ENCODE data around the gene MEGF9.

Gene MEGF9

DNA sequence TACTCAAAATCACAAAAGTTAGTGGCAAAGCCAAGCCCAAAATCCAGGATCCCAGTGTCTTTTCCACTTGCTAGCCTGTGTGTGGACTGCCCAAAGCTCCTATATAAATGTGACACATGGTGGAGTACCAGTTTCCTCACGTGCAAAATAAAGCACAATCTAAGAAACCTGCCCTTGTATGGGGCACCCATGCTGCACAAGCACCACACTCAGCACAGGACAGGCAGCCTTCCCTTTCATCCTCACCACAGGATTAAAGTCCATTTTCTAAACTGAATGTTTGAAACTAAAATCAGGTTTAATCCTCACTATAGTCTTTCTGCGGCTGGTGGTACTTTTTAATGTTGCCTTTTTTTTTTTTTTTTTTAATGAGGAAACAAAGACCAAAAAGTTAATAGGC is 139.8 kb downstream of the MEGF9 start:
- H4K20me1 ChIP-seq (ENCODE audit: insufficient read depth, low read length) = no peaks in the 10 kb centered on the region
- no peaks in the 10 kb centered on the region for H3K9me2 ChIP-seq (ENCODE audit: low read depth, low read length)
- no peaks in the 10 kb centered on the region for H3K27me3 ChIP-seq (ENCODE audit: insufficient read depth, low read length)
- no peak for TF ChIP-seq EZH2 (IDR thresholded peaks at IDR 0.05; ENCODE audit: borderline replicate concordance, low read length)
- no peak for TF ChIP-seq CTCF (IDR thresholded peaks at IDR 0.05; ENCODE audit: low read length)
- H3K9me3 ChIP-seq (ENCODE audit: low read length) = no peaks in the 10 kb centered on the region
- peak overlapping the region; percentile 15 for H3K4me3 ChIP-seq (ENCODE audit: low read depth, low read length, poor library complexity, severe bottlenecking)
- no peak overlapping the region for H2AFZ ChIP-seq (ENCODE audit: low read length)
- H3K4me1 ChIP-seq (ENCODE audit: insufficient read depth, low read length, severe bottlenecking) = peaks cover 53% of the 10 kb centered on the region
- H3K27ac ChIP-seq (ENCODE audit: low read depth, low read length, poor library complexity, severe bottlenecking) = peak overlapping the region; percentile 52
- peak overlapping the region; percentile 4; the same call in 1 of the 2 replicates for H3K9ac ChIP-seq (ENCODE audit: low read length)
- H3K4me2 ChIP-seq (ENCODE audit: low read length) = peak overlapping the region; percentile 46; the same call in 1 of the 2 replicates
- peaks cover 48% of the 10 kb centered on the region for H3K36me3 ChIP-seq (ENCODE audit: insufficient read depth, low read length)
- H3F3A ChIP-seq (ENCODE audit: insufficient read depth, low read length) = no peaks in the 10 kb centered on the region
- peaks cover 67% of the 10 kb centered on the region for H3K79me2 ChIP-seq (ENCODE audit: insufficient read depth, low read length)

DNA sequence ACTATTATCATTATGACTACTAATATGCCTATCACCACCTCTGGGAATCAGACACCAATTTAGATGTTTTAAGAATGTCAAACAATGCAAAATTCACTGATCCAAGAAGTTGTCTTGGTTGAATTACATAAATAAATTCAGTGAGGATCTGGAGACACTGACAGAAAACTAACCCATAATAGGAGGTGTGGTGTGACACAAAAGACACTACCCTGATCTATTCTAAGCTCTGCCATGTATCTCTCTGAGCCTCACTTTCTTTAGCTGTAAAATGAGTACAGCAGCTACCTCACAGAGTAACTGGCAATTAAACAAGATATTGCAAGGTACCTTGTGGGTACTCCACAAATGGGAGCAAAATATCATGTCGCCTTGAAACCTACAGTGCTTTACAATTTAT is 141.8 kb downstream of the MEGF9 start:
- H3K4me2 ChIP-seq (ENCODE audit: low read length) = no peak overlapping the region
- no peak overlapping the region for H3K27ac ChIP-seq (ENCODE audit: low read depth, low read length, poor library complexity, severe bottlenecking)
- peaks cover 34% of the 10 kb centered on the region for H3K4me1 ChIP-seq (ENCODE audit: insufficient read depth, low read length, severe bottlenecking)
- peaks cover 47% of the 10 kb centered on the region for H3K79me2 ChIP-seq (ENCODE audit: insufficient read depth, low read length)
- no peaks in the 10 kb centered on the region for H3K9me2 ChIP-seq (ENCODE audit: low read depth, low read length)
- no peak overlapping the region for H3K4me3 ChIP-seq (ENCODE audit: low read depth, low read length, poor library complexity, severe bottlenecking)
- no peaks in the 10 kb centered on the region for H4K20me1 ChIP-seq (ENCODE audit: insufficient read depth, low read length)
- H3K9me3 ChIP-seq (ENCODE audit: low read length) = no peaks in the 10 kb centered on the region
- TF ChIP-seq CTCF (IDR thresholded peaks at IDR 0.05; ENCODE audit: low read length) (no peak), EZH2 (IDR thresholded peaks at IDR 0.05; ENCODE audit: borderline replicate concordance, low read length) (no peak)
- H3F3A ChIP-seq (ENCODE audit: insufficient read depth, low read length) = no peaks in the 10 kb centered on the region
- H3K36me3 ChIP-seq (ENCODE audit: insufficient read depth, low read length) = peaks cover 65% of the 10 kb centered on the region
- H2AFZ ChIP-seq (ENCODE audit: low read length) = no peak overlapping the region
- no peaks in the 10 kb centered on the region for H3K27me3 ChIP-seq (ENCODE audit: insufficient read depth, low read length)
- no peak overlapping the region for H3K9ac ChIP-seq (ENCODE audit: low read length)

DNA sequence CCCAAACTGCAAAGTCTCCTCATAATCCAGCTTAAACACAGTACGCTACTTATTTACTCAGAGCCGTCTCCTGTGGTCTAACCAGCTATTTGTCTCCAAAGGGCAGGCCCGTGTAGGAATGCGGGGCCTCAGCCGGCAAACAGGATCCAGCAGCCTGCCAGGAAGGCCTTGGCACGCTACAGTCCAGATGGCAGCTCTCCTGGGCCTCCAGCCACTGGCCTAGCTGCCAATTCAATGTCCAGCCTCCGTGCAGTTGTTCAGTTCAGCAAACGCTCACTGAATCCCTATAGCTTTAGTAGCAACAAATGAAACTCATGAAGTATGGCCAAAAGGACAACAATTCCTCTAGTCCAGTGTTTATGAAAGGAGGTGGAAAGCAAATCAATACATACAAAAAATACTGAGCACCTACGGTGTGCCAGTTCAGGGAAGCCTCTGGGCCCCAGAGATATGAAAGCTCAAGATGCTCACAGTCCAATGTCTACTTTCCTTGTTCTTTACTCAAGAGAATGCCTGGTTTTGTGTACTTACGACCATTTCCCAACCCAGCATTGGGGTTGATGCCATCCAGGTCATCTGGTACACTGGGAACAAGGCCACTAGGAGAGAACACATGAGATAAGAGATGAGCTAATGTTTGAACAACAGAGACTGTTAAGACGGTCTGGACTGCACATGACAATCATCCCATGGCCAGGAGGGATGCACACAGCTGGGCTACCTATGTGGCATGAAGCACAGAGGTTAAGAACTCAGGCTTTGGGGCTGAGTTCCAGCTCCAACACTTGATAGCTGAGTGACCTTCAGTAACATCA is 142.6 kb downstream of the MEGF9 start:
- H3K27me3 ChIP-seq (ENCODE audit: insufficient read depth, low read length) = no peaks in the 10 kb centered on the region
- H2AFZ ChIP-seq (ENCODE audit: low read length) = no peak overlapping the region
- TF ChIP-seq CTCF (IDR thresholded peaks at IDR 0.05; ENCODE audit: low read length) (no peak), EZH2 (IDR thresholded peaks at IDR 0.05; ENCODE audit: borderline replicate concordance, low read length) (no peak)
- peaks cover 40% of the 10 kb centered on the region for H3K79me2 ChIP-seq (ENCODE audit: insufficient read depth, low read length)
- H4K20me1 ChIP-seq (ENCODE audit: insufficient read depth, low read length) = no peaks in the 10 kb centered on the region
- peaks cover 66% of the 10 kb centered on the region for H3K36me3 ChIP-seq (ENCODE audit: insufficient read depth, low read length)
- no peak overlapping the region for H3K27ac ChIP-seq (ENCODE audit: low read depth, low read length, poor library complexity, severe bottlenecking)
- no peak overlapping the region for H3K4me2 ChIP-seq (ENCODE audit: low read length)
- H3K9me2 ChIP-seq (ENCODE audit: low read depth, low read length) = no peaks in the 10 kb centered on the region
- H3F3A ChIP-seq (ENCODE audit: insufficient read depth, low read length) = no peaks in the 10 kb centered on the region
- H3K4me1 ChIP-seq (ENCODE audit: insufficient read depth, low read length, severe bottlenecking) = peaks cover 26% of the 10 kb centered on the region
- H3K9me3 ChIP-seq (ENCODE audit: low read length) = no peaks in the 10 kb centered on the region
- no peak overlapping the region for H3K4me3 ChIP-seq (ENCODE audit: low read depth, low read length, poor library complexity, severe bottlenecking)
- no peak overlapping the region for H3K9ac ChIP-seq (ENCODE audit: low read length)

Data from OCI-LY1 (cell line).